Naive B cell (primary cell): ENCODE measurements around the gene MGMT. TPM values are rescaled to one million over a fixed set of nuclear protein-coding genes. Genes with fewer than 3 reads are reported as not detected.
A peak's percentile ranks its signal among the peaks of the same experiment; 100 is the strongest.

Source experiments
- ATAC-seq, 2 donors: fragments of 150-1000 bp; cut with Tn5 transposase; 2 replicates each; pipeline ENCODE4 v1.10.0; 2021; ENCODE audit warnings: low read depth in 2 of 2, mild to moderate bottlenecking in 2 of 2, moderate library complexity in 2 of 2
- DNase-seq: peaks from one replicate; pipeline ENCODE4 v3.0.0; 2022
- H3K27ac Mint-ChIP-seq, 6 donors: one replicate each; pipeline ENCODE4 v1.8.0; 2020 to 2022; ENCODE audit warnings: mild to moderate bottlenecking in 6 of 6, mixed read lengths in 6 of 6, moderate library complexity in 5 of 6, inconsistent platforms in 2 of 6
- H3K27me3 Mint-ChIP-seq, 3 donors: one replicate each; pipeline ENCODE4 v1.8.0; 2021 to 2022; ENCODE audit warnings: mixed read lengths in 3 of 3, mild to moderate bottlenecking in 1 of 3
- H3K36me3 Mint-ChIP-seq, 2 donors: one replicate each; pipeline ENCODE4 v1.8.0; 2020 to 2022; ENCODE audit warnings: mixed read lengths in 2 of 2, inconsistent platforms in 1 of 2, mild to moderate bottlenecking in 1 of 2
- H3K4me1 Mint-ChIP-seq, 3 donors: one replicate each; pipeline ENCODE4 v1.8.0; 2020 to 2022; ENCODE audit warnings: mixed read lengths in 3 of 3, inconsistent platforms in 1 of 3, mild to moderate bottlenecking in 1 of 3, moderate library complexity in 1 of 3
- H3K4me3 Mint-ChIP-seq, 8 donors: one replicate each; pipeline ENCODE4 v1.8.0; 2020 to 2022; ENCODE audit warnings: mild to moderate bottlenecking in 8 of 8, mixed read lengths in 8 of 8, moderate library complexity in 8 of 8, inconsistent platforms in 2 of 8
- H3K9me3 Mint-ChIP-seq, 7 donors: one replicate each; pipeline ENCODE4 v1.8.0; 2020 to 2022; ENCODE audit warnings: mixed read lengths in 7 of 7, mild to moderate bottlenecking in 5 of 7, inconsistent platforms in 2 of 7, moderate library complexity in 1 of 7
- polyA plus RNA-seq, 6 donors: library from polyadenylated mRNA; unstranded; fragments of 300-500 nt; fragmentation: Illumina TruSeq; gene quantifications; one replicate each; pipeline ENCODE4 v1.2.3, GENCODE V29; 2021; ENCODE audit warnings: low read depth in 6 of 6

The MGMT gene
- polyA plus RNA-seq, 6 donors from 2014 or later: 29.3 to 46.2 (median 38.2) TPM

- Mint-ChIP-seq H3K4me3 (no peak overlapping the region), H3K4me1 (peaks cover 11 to 34% (median 27%) of the 10 kb centered on the region in 3 donors), H3K27ac (peak overlapping the region in 1 of 6 donors; percentile 26), H3K36me3 (peaks cover 12 to 19% of the 10 kb centered on the region in 2 donors), H3K27me3 (no peaks in the 10 kb centered on the region), H3K9me3 (no peaks in the 10 kb centered on the region)
- ATAC-seq (no peak), DNase-seq (no peak)
These were observed 81.6 kb downstream of the MGMT start for GRCh38 chr10:129548600-129548999.

GRCh38 chr10:129550076-129550475 is 83.0 kb downstream of the MGMT start:
- Mint-ChIP-seq H3K4me3 (no peak overlapping the region), H3K4me1 (peaks cover 11 to 32% (median 24%) of the 10 kb centered on the region in 3 donors), H3K27ac (no peak overlapping the region), H3K9me3 (no peaks in the 10 kb centered on the region), H3K27me3 (no peaks in the 10 kb centered on the region), H3K36me3 (peaks cover 12 to 21% of the 10 kb centered on the region in 2 donors)
- ATAC-seq (no peak), DNase-seq (no peak)

- Mint-ChIP-seq H3K36me3 (peaks cover 12 to 21% of the 10 kb centered on the region in 2 donors), H3K27me3 (no peaks in the 10 kb centered on the region), H3K4me3 (peak overlapping the region in 1 of 8 donors; percentile 22), H3K9me3 (no peaks in the 10 kb centered on the region), H3K4me1 (peaks cover 11 to 32% (median 24%) of the 10 kb centered on the region in 3 donors), H3K27ac (peak overlapping the region in 4 of 6 donors; percentile 9 to 28 (median 22))
- ATAC-seq (no peak), DNase-seq (no peak)
These were observed 83.6 kb downstream of the MGMT start for GRCh38 chr10:129550658-129551057.

GRCh38 chr10:129552119-129552518 is 85.1 kb downstream of the MGMT start:
- DNase-seq (no peak), ATAC-seq (peak; percentile 54 to 71)
- peaks cover 12 to 21% of the 10 kb centered on the region in 2 donors for H3K36me3 Mint-ChIP-seq
- peaks cover 11 to 24% (median 19%) of the 10 kb centered on the region in 3 donors for H3K4me1 Mint-ChIP-seq
- peak overlapping the region in 2 of 6 donors; percentile 22 to 51 for H3K27ac Mint-ChIP-seq
- H3K4me3 Mint-ChIP-seq: no peak overlapping the region
- no peaks in the 10 kb centered on the region for H3K9me3 Mint-ChIP-seq
- H3K27me3 Mint-ChIP-seq: no peaks in the 10 kb centered on the region

- Mint-ChIP-seq H3K27me3 (no peaks in the 10 kb centered on the region), H3K4me1 (peaks cover 11 to 19% (median 18%) of the 10 kb centered on the region in 3 donors), H3K4me3 (no peak overlapping the region), H3K36me3 (peaks cover 12 to 21% of the 10 kb centered on the region in 2 donors), H3K27ac (peak overlapping the region in 1 of 6 donors; percentile 57), H3K9me3 (no peaks in the 10 kb centered on the region)
- ATAC-seq (no peak), DNase-seq (no peak)
These were observed 86.9 kb downstream of the MGMT start for GRCh38 chr10:129553928-129554327.

GRCh38 chr10:129556316-129556715 is 89.3 kb downstream of the MGMT start:
- ATAC-seq (no peak), DNase-seq (no peak)
- Mint-ChIP-seq H3K4me1 (peaks cover 6 to 16% (median 14%) of the 10 kb centered on the region in 3 donors), H3K27ac (no peak overlapping the region), H3K9me3 (no peaks in the 10 kb centered on the region), H3K4me3 (no peak overlapping the region), H3K27me3 (no peaks in the 10 kb centered on the region), H3K36me3 (peaks cover 10 to 14% of the 10 kb centered on the region in 2 donors)

GRCh38 chr10:129560361-129560760 is 93.3 kb downstream of the MGMT start:
- H3K4me1 Mint-ChIP-seq: peaks cover 0 to 12% (median 5%) of the 10 kb centered on the region in 3 donors
- no peak overlapping the region for H3K4me3 Mint-ChIP-seq
- no peak for ATAC-seq
- DNase-seq: no peak
- no peak overlapping the region for H3K27ac Mint-ChIP-seq
- peaks cover 8% of the 10 kb centered on the region in 2 donors for H3K36me3 Mint-ChIP-seq
- no peaks in the 10 kb centered on the region for H3K27me3 Mint-ChIP-seq
- peaks cover 0 to 5% (median 0%) of the 10 kb centered on the region in 7 donors for H3K9me3 Mint-ChIP-seq

GRCh38 chr10:129562487-129562886 is 95.4 kb downstream of the MGMT start:
- Mint-ChIP-seq H3K27me3 (no peaks in the 10 kb centered on the region), H3K27ac (peak overlapping the region in 1 of 6 donors; percentile 70), H3K4me1 (peaks cover 2 to 12% (median 5%) of the 10 kb centered on the region in 3 donors), H3K9me3 (peaks cover 0 to 5% (median 0%) of the 10 kb centered on the region in 7 donors), H3K4me3 (peak overlapping the region in 1 of 8 donors; percentile 35), H3K36me3 (peaks cover 12 to 16% of the 10 kb centered on the region in 2 donors)
- no peak for ATAC-seq
- DNase-seq: no peak

GRCh38 chr10:129564923-129565322 is 97.9 kb downstream of the MGMT start:
- no peak for ATAC-seq

GRCh38 chr10:129568583-129569344 is 101.7 kb downstream of the MGMT start:
- H3K27me3 Mint-ChIP-seq: no peaks in the 10 kb centered on the region
- peak overlapping the region in 1 of 6 donors; percentile 82 for H3K27ac Mint-ChIP-seq
- H3K36me3 Mint-ChIP-seq: peaks cover 15 to 16% of the 10 kb centered on the region in 2 donors
- H3K4me1 Mint-ChIP-seq: peaks cover 2 to 22% (median 5%) of the 10 kb centered on the region in 3 donors
- H3K9me3 Mint-ChIP-seq: peaks cover 0 to 5% (median 0%) of the 10 kb centered on the region in 7 donors
- H3K4me3 Mint-ChIP-seq: no peak overlapping the region
- DNase-seq (no peak), ATAC-seq (no peak)

More at GRCh38 chr10:129564923-129565322, 97.9 kb downstream of the MGMT start:
- Mint-ChIP-seq H3K27ac (peak overlapping the region in 3 of 6 donors; percentile 13 to 97 (median 87)), H3K36me3 (peaks cover 12 to 16% of the 10 kb centered on the region in 2 donors), H3K27me3 (no peaks in the 10 kb centered on the region), H3K9me3 (peaks cover 0 to 5% (median 0%) of the 10 kb centered on the region in 7 donors), H3K4me3 (no peak overlapping the region), H3K4me1 (peaks cover 2 to 23% (median 5%) of the 10 kb centered on the region in 3 donors)
- DNase-seq: no peak

- Mint-ChIP-seq H3K36me3 (peaks cover 8 to 18% of the 10 kb centered on the region in 2 donors), H3K27me3 (no peaks in the 10 kb centered on the region), H3K4me1 (peaks cover 0 to 14% (median 2%) of the 10 kb centered on the region in 3 donors), H3K4me3 (no peak overlapping the region), H3K9me3 (peaks cover 0 to under 1% (median 0%) of the 10 kb centered on the region in 7 donors), H3K27ac (no peak overlapping the region)
- DNase-seq: no peak
- no peak for ATAC-seq
These were observed 103.1 kb downstream of the MGMT start for GRCh38 chr10:129570185-129570584.

- Mint-ChIP-seq H3K4me1 (peaks cover 2 to 12% (median 6%) of the 10 kb centered on the region in 3 donors), H3K36me3 (peaks cover 21 to 22% of the 10 kb centered on the region in 2 donors), H3K27ac (no peak overlapping the region), H3K27me3 (no peaks in the 10 kb centered on the region), H3K9me3 (peaks cover 0 to 15% (median 10%) of the 10 kb centered on the region in 7 donors), H3K4me3 (no peak overlapping the region)
- ATAC-seq (no peak), DNase-seq (no peak)
These were observed 112.2 kb downstream of the MGMT start for GRCh38 chr10:129579228-129579627.

GRCh38 chr10:129580010-129580409 is 113.0 kb downstream of the MGMT start:
- peaks cover 18 to 29% of the 10 kb centered on the region in 2 donors for H3K36me3 Mint-ChIP-seq
- ATAC-seq (no peak), DNase-seq (no peak)
- peak overlapping the region in 1 of 8 donors; percentile 51 for H3K4me3 Mint-ChIP-seq
- peak overlapping the region in 2 of 6 donors; percentile 24 to 51 for H3K27ac Mint-ChIP-seq
- H3K27me3 Mint-ChIP-seq: no peaks in the 10 kb centered on the region
- H3K9me3 Mint-ChIP-seq: peaks cover 3 to 23% (median 15%) of the 10 kb centered on the region in 7 donors
- H3K4me1 Mint-ChIP-seq: peaks cover 2 to 12% (median 6%) of the 10 kb centered on the region in 3 donors

- H3K27me3 Mint-ChIP-seq: no peaks in the 10 kb centered on the region
- peaks cover 22 to 38% of the 10 kb centered on the region in 2 donors for H3K36me3 Mint-ChIP-seq
- ATAC-seq (no peak), DNase-seq (no peak)
- H3K4me1 Mint-ChIP-seq: peaks cover 2 to 12% (median 6%) of the 10 kb centered on the region in 3 donors
- H3K9me3 Mint-ChIP-seq: peaks cover 7 to 31% (median 20%) of the 10 kb centered on the region in 7 donors
- no peak overlapping the region for H3K4me3 Mint-ChIP-seq
- no peak overlapping the region for H3K27ac Mint-ChIP-seq
These were observed 113.9 kb downstream of the MGMT start for GRCh38 chr10:129580901-129581300.
